WI38 (cell line): ENCODE data around the gene KIAA0513.

Source experiments
- H3K4me3 ChIP-seq: 2 replicates; pipeline ENCODE4 v1.5.1; 2011; ENCODE audit warnings: low read depth, mild to moderate bottlenecking, control low read depth, low read length
- TF ChIP-seq, protein P1 (sequence below): IDR thresholded peaks from 2 replicates; pipeline ENCODE4 v1.5.1; 2012; ENCODE audit warnings: low read depth, mild to moderate bottlenecking, control low read depth, low read length

The KIAA0513 gene

DNA sequence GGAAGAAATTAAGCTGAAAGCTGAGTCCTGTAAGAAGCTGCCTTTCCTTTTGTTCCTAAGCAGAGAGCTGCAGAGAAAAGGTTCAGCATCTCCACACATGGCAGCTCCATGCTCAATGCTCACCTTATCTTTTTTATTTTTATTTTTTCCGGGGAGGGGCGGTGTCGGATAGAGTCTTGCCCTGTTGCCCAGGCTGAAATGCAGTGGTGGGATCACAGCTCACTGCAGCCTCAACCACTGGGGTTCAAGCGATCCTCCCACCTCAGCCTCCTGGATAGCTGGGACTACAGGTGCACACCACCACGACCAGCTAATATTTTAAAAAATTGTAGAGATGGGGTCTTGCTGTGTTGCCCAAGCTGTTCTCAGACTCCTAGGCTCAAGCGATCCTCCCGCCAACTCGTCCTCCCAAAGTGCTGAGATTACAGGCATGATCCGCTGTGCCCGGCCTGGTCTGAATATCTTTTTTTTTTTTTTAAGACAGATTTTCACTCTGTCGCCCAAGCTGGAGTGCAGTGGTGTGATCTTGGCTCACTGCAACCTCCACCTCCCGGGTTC is 112.9 kb downstream of the KIAA0513 start:
- TF ChIP-seq, protein P1, sequence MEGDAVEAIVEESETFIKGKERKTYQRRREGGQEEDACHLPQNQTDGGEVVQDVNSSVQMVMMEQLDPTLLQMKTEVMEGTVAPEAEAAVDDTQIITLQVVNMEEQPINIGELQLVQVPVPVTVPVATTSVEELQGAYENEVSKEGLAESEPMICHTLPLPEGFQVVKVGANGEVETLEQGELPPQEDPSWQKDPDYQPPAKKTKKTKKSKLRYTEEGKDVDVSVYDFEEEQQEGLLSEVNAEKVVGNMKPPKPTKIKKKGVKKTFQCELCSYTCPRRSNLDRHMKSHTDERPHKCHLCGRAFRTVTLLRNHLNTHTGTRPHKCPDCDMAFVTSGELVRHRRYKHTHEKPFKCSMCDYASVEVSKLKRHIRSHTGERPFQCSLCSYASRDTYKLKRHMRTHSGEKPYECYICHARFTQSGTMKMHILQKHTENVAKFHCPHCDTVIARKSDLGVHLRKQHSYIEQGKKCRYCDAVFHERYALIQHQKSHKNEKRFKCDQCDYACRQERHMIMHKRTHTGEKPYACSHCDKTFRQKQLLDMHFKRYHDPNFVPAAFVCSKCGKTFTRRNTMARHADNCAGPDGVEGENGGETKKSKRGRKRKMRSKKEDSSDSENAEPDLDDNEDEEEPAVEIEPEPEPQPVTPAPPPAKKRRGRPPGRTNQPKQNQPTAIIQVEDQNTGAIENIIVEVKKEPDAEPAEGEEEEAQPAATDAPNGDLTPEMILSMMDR = no peak
- H3K4me3 ChIP-seq = no peak overlapping the region

DNA sequence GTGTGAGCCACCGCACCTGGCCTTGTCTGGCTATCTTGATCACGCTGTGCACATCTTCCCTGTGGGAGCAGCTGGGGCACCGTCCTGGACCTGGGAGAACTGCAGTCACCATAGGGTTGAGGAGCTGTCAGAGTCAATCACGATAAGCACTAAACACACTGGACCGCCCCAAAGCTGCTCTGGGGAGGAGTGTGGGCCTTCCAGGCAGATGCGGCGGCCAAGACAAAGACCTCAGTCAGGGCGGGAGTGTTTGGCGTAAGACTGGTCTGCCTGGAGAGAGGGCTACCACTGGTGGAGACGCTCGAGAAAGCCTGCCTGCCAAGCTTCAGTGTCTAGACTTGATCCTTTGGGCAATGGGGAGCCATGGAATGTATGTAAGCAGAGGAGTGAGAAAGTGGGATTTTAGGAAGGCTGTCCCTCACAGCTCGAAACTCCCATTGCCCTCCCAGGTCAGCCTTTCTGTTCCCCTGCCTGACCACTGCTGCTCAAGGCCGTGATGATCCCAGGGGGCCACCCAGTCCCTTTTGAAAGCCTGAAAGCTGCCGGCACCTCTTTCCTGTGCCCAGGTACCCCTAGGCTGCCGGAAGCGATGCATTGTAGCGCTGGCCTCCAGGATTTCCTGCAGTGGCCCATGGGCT is 114.0 kb downstream of the KIAA0513 start:
- no peak overlapping the region for H3K4me3 ChIP-seq
- TF ChIP-seq, protein P1 = no peak

DNA sequence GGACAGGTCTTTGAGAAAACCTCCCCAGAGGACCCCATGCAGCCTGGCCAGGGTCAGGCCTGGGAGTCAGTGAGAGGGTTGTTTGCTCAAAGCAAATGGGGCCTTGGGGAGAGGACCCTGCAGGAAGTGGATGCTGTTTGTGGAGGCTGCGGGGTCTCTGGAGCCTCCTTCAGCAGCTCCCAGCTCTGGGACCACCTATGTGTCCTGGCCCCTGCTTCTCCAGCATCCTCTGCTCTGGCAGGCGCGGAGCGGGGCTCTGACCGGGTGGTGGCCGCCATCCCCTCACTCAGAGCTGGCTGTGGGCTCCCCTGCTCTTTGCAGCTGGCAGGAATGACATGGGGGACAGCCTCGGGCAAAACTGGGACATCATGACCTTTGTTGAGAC is 114.5 kb downstream of the KIAA0513 start:
- TF ChIP-seq, protein P1 = no peak
- H3K4me3 ChIP-seq = no peak overlapping the region

DNA sequence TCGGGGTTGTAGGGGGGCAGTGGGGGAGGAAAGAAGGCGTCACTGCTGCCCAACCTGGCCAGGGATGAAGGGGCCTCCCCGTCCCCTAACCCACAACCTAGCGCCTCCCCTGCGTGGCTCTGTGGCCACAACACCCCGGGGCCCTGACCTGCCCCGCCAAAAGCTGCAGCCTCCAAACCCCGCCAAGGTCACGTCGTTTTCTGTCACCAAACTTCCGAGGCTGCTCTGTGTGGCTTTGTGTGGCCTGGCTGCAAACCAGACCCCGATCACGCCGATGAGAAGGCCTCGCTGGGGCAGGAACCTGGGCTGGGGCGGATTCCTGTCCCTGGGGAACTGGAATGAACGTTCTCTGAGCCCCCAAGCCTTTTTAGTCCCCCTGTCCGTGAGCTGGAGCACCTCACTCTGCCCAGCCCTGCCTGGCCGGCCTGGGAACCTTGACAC is 115.2 kb downstream of the KIAA0513 start:
- no peak overlapping the region for H3K4me3 ChIP-seq
- TF ChIP-seq, protein P1 = no peak
